GM18519 (cell line): ENCODE data around the gene HOXD10.

ENCODE experiments used
- ATAC-seq: cut with Tn5 transposase; IDR thresholded peaks from one replicate; pipeline ENCODE4 v1.9.1; 2021; ENCODE audit warnings: mild to moderate bottlenecking, moderate library complexity; ENCODE audit not compliant: unreplicated experiment, low FRiP score

The HOXD10 gene

DNA sequence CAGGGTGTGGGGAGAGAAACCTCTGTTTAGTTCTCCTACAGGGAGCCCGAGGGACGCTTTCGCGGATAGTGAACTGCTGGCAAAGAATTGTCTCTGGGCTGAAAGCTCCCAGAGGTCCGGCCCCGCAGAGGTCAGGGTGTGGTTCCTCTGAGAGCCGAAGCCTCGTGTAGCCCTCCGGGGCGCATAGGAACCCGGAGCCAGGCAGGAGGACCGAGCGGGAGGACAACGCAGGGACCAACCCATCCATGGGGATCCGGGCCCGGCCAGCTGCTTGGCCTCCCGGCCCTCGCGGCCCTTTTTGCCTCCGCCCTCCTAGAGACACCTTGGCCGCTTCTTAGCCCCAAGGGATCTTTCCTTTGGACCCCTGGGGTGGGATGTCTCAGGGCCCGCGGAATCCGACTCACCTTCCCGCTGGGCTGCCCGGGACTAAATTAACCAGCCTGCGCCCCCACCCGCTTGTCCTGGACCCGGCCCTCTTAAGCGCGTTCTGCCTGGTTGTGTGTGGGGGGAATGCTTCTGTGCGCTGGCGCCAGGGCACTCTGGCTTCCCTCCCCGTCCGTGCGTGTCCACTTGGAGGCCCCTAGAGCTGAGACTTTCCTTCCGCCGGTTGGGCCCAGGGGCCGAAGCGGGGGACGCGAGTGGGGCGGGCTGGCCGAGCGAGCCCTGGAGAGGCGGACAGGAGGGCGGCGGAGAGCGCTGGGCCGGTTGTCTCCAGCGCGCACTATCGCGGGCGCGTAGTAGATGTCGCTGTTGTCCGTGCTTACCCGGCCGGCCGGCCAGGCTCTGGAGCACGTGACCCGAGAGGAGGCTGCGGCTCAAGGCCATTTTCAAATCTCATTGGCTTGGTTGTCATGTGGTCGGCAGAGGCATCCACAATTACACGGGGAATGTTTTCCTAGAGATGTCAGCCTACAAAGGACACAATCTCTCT lies at the start of gene HOXD10:
Gene HOXD10, plus strand, starts transcription at position 896 of the 931 bp plus-strand sequence. CDS start 56 bp downstream, outside the sequence.
- no peak for ATAC-seq

DNA sequence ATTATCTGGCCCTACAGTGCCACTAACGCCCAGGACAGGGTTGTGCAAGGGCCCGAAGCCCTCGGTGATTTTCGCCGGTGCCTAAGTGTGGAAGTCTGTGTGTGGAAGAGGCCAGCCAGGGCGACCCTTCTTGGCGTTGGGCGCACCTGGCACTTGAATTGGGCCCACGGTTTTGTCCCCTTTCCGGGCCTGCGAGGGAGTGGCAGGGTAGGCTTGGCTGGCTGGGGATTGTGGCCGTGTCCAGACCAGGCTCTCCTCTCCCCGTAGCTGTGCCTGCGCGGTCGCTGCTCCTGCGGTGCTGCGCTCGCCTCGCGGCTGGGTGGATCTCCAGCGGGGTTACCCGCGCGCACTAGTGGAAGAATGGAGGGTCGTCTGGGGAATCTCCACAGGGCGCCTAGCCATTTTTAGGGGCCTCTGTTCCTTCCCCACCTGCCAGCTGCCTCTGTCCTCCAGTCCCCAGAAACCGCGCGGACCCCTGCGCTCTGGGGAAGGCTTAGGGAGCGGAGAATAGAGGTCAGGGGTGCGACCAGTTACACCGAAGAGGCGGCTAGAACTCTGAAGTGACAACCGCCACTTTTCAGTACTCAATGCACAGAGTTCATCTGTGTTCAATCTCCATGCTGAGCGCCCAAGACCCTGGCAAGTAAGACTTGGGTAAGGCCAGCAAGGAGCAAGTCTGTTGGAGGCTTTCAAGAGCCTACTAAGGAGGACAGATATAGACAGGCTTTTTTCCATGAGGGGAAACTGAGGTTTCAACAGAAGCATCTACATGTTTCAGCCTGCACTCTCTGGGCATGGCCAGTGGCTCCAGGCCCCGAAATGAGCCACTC lies 48.8 kb upstream of the HOXD10 start:
- ATAC-seq: no peak

DNA sequence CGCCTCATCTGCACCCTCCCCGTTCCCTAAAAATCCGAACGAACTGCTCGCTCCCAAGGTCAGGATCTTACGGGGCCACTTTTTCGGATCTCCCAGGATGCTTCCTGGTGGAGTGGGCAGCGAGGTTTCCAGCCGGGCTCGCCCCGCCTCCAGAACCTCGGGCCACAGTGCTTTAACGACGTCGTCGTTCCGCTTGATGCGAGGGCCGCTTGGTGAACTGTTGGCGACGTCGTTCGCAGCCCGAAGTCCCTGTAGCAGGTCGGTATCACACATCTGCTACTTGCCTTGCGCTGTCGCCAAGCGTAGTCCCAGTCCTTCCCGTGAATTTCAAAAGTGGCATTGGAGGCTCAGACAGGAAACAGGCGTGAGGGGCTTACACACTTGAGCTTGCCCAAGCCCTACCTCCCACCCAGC lies 48.2 kb upstream of the HOXD10 start:
- no peak for ATAC-seq

DNA sequence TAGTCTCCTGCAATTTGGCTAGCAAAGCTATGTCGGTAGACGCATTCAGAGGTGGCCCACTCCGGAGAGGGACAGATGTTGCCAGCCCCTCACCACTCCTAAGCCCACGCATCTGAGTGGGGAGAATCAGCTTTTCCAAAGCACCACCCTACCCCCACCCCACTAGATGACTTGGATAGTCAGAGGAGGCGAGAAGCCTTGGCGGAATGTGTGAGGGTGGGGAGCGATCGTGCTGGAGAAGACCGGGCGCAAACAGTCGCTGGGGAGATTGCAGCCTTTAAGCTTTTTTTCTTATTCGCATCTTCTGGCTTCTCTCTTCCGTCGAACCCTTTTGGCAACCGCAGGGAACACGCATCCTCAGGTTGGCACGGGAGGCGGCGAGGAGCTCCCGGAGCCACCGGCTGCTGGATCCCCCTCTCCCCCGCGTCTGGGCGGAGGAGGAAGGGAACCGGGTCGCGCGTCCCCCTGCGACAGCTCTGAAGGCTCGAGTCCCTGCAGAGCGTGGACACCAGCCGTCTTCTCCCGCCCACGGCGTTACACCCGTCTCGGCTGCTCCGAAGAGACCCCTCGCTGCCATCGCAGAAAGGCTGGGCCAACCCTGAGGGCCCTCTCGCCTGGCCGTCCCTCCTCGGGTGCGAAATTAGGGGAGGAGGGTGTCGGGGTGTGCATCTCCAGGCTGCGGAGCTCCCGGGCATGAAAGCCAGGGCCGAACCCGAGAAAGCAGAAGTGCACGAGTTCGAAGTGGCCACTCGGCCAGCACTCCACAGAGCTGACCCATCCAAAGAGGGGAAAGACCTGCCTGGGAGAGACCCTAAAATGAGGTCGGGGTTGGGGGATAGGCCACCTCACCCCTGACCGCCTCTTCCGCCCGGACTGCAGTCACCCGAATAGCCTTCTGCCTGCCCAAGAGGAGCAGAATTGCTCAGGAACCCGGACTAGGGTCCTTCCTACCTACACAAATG lies 45.0 kb upstream of the HOXD10 start:
- no peak for ATAC-seq

DNA sequence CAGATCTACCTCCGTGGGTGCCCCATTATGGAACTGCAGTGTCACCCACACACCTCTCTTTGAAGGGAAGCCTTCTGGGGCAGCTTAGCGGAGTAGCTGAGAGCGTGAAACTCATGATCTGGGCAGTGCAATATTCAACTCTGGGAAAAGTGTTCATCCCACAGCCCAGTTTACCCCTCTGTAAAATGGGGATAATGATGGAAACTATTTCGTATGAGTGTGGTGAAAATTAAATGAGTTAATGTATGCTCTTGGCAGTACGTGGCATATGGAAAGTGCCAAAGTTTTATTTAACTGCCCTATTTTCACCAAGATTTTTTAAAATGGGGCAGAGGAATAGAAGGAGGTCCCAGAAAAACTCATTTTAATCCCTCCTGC lies 44.3 kb upstream of the HOXD10 start:
- no peak for ATAC-seq

DNA sequence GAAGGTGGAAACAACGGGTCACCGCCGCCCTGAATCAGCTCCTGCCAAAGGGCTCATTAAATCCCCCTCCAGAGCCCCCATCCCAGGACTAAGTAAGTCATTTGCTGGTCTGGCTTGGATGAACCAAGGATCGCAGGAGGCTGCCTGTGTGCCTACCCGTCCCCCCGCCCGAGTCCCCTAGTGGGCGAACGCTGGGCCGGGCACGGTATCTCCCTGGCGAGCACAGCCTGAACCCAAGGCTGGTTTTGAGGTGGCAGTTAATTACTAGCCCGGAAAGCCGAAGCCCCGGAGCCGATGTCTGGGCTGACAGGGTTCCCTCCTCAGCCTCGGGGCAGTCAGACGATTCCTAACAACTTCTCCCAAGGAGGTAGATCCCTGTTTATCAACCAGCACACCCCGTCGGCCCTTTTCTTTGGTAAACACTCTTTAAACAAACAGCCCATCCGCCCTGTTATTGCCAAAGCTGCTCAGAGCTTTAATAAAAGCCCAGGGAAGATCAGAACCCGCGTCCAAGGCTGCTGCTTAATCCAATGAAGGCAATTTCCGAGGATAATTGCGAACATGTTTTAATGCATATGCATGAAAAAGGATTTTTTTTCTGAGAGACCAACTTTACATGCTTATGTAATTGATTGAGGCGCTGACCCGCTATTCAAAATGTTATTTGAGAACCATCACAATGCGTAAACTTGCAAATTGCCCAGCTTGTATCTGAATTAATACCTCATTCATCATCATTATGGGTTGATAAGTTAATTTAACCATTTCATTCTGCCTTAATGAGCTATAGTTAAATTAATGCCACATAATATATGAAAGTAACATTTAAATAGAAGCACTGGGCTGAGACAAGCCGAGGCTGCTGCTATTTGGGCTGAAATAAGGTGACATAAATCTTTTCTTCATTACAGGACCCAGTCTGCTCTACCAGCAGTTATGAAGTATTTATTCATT lies 43.4 kb upstream of the HOXD10 start:
- ATAC-seq: no peak

DNA sequence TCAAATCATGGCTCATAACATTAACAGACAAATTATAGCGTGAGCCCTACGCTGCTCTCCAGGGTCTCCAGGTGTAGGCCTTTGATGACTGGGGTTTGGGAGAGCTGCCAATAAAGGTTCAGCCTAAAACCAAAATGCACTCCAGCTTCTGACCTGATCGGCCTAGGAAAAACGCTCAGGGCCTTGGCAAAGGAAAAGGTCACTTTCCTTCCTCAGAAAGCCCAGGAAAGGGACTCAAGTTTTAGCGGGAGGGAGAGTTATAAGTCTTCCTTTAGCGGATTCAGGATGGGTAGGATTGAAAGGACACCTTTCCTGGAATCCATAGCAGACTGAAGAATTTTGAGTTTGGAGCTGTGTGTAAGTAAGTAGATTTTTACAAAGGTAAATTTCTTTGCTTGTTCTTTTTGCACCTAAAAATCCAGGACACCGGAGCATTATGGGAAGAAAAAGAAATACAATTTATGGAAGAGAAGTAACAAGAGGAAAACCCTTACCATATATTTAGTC lies 41.6 kb upstream of the HOXD10 start:
- ATAC-seq: no peak

DNA sequence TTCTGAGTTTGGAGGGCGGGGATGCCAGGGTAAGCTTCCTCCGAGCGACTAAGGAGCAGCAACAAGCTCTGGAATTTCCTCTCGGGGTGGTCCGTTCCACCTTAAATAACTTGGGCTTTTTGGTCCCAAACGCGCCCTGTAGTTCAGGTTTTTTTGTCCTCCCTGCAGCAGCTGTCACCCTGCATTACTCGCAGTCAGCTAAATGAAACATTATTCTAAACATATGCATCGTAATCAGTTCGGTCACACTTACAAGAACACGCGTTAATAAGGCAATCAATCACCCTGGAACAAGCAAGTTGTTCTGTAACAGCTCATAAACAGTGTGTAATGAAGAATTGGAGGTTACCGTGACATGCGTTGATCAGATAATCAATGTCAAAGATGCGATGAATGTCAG lies 41.1 kb upstream of the HOXD10 start:
- no peak for ATAC-seq

DNA sequence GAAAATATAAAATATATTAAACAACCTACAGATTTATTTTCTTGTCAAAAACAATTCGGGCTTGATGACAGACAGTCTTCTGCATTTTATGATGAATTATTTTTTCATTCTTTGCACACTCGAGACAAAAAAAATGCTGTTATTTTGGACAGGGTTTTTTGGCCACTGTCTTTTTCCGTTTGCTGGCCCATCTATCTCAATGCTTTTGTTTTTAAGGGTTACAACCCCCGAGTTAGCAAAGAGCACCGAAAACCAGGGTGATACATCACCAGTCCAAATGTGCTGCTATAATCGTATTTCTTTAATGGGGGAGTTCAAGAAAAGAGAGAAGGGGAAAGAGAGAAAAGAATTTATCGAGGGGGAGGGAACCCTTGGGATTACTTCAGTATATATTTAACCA lies 40.5 kb upstream of the HOXD10 start:
- no peak for ATAC-seq

DNA sequence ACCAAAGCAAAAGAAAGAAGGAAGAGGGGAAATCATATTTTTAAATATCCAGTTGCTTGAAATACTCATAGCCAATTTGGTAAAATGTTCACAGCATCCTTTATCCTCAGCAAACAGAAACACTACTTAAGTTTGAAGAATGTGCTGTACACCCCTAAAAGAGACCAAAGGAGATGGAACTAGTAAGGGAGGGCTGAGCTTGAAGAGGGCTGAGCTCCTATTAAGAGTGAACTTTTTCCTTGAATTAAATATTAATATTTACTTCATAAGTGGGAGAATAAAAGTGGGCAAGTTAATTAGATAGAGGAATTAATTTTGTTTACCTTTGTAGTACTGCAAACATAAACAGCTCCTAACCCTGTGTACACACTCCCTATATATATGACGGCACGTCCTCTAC lies 39.8 kb upstream of the HOXD10 start:
- ATAC-seq: no peak

DNA sequence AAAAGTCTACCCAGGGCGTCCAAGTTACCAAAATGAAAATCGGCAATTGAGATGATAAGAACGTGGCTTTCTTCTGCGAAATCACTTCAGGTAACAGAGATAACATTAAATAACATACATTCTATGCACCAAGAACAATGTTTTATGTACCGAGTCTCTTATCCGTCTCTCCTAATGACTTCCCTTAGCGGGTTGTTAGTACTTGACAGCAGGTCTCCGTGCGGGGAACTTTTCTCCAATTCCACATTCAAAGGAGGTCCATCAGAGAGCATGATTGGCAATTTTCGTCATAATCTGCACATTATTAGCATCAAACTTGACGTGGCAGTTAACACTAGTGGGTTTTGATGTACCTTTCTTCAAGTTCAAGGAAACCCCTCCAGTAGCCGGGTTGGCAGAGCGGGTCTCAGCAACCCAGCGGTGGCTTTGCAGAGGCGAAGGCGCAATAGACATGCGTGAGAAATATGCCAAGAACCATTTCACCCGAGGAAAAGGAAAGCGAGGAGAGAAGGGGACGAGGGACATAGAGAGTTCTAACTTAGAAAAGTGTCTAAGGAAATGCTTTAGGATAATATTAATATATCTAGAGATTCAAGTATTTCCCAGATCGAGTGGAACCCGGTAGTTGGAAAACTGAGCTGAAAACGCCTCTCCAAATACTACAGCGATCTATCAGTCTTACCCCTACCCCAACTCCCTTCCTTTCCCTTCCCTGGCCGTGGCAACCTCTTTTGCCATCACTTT lies 37.9 kb upstream of the HOXD10 start:
- ATAC-seq: no peak

DNA sequence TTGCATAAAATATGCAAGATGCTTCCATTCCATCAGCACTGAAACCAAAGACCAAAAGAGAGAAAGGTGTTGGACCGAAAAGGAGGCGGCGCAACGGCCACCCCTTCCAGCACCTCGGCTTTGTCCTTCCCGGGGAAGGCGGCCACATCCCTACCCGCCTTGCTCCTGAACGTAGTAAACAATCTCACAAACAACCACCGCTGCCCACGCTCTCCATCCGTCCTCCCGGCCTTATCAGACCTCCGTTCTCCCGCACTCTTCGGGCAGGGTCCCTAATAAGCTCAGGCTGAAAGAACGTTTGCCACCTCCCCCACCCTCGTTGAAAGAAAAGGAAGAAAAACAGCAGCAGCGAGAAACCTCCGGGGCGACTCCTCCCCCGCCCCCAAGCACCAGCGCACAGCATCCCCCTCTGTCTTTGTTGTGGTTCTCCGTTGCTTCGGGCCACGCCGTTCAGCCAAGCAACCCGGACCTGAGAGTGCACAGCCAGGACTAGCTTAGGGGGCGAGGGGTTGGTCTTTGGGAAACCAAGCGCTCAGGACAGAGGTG lies 37.2 kb upstream of the HOXD10 start:
- no peak for ATAC-seq

DNA sequence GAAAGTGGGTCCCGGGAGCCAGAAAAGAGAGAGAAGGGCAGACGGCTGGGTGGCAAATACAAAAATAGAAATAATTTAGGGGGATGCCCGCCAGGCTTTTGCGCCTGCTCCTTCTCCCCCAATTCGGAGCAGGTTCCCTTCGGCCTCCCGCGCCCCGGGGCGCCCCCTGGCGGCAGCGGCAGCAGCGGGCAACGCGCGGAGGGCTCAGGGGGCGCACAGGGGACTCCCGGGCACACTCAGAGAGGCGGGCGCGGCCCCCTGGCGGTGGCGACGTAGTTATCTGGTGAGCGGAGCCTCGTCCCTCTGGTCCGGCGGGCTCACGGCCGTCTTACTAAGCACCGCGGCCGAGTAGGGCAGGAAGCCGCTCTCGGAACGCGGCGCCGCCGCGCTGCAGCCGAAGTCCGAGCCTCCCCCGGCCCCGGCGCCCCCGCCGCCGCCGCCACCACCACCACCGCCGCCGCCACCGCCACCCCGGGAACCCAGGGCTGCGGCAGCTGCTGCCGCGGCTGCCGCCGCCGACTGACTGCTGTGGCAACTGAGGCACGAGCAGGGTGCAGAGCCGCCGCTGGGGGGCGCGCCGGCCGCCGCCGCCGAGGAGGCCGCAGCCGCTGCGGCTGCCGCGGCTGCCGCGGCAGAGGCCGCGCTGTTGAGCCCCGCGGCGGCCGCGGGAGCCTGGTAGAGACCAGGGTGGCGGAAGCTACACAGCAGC lies 36.6 kb upstream of the HOXD10 start:
- ATAC-seq: no peak

DNA sequence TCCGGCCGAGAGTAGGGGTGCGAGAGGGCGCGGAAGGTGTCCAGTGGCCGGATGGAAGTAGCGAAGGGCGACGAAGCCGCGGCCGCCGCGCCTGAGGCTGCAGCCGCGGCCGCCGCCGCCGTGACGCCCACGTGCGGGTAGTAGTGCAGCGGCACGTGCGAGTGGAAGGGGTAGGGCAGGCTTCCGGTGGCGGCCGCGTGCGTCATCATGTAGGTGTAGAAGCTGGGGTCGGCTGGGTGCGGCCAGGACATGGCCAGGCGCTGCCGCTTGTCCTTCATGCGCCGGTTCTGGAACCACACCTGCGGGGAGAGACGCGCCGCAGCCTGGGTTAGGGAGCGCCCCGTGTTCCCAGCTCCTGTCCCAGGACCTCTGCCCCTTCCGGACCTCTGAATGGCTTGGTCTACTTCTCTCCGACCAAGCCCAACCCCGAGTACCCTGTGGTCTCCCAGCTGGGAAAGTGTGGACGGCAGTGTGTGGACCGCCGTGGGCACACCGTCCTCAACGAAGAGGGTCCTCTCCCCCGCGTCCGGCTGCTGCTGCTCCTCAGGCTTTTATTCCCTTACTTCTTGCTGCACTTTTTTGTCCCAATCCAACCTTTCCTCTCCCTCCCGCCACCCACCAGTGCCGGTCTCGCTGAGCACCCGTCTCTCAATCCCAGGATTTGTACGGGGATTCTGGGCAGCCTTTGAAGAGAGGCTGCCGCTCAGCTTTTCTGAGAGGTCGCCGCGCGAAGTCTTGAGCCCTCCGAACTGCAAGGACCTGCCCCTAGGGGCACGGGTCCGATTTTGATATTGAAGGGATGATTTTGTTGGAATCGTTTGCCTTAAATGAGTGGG lies 35.8 kb upstream of the HOXD10 start:
- ATAC-seq: no peak

DNA sequence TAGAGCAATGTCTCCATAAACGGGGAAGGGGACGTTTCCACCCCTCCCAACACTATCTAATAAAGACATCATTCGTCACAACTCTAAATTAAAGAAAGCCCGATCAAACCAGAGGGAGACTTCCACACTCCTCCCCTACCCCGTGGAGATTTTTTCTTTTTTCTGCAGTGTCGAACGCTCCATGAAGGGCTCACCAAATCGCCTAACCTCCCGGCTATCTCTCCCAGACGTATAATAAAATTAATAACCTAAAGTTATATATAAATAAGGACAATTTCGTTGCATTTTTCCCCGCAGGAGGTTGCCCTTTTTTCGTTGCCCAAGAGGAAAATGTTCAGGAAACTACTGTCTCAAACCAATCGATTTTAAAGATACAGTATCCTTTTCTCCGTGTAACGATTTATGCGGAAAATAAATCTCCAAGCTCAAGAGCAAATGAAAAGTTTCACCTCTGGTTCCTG lies 35.2 kb upstream of the HOXD10 start:
- no peak for ATAC-seq

DNA sequence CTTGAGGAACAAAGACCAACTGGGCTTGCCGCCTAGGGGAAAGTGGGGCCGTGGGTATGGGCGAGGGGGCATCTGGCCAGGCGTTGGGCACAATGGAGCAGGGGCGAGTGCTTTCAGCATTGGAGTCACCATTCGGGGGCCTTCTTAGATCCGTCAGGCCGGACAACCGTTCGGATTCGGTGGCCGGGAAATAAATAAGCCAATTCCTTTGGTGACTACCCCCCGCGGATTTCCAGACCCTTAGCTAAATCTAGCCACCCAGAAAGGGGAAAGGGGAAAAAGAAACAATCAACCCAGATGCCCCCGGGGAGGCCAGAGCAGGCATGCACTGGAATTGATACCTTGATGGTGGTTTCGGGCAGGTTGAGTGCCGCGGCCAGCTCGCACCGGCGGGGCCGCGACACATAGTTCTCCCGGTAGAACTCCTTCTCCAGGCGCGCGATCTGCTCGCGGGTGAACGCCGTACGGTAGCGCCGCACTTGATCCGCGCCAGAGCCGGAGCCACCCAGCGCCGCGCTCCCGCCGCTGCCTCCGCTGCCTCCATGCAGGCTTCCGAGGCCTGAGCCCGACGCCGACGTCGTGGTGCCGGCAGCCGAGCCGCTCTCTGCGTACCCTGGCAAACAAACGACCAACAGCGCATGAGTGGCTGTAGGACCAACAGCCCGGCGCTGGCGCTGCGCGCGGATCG lies 34.6 kb upstream of the HOXD10 start:
- no peak for ATAC-seq
